Measurements from ENCODE around the gene SLC16A4.

SLC16A4 gene

GRCh38 chr1:110328274-110328673 is 62.6 kb downstream of the SLC16A4 start:
- no peak for DNase-seq (ENCODE audit: low spot score)

DNA sequence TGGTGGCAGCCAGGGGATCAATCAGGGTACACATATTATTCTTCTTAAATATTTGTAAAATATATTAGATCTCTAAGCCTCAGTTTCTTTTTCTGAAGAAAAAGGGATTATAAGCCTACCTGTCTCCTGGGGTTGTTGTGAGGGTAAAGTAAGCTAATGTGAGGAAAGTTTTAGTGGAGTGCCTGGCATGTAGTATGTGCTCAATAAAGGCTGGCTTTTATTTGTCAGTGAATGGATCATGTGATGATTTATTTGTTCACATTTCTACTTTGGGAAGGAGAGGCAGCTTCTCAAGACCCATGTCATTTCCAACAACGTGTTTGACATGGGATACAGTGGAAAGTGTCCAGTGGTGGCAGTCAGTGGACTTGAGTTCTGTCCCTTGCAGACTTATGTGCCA is 64.0 kb downstream of the SLC16A4 start:
- DNase-seq (ENCODE audit: low spot score) = no peak

- no peak for DNase-seq (ENCODE audit: low spot score)
Observed at GRCh38 chr1:110324667-110325066, 66.2 kb downstream of the SLC16A4 start.

DNA sequence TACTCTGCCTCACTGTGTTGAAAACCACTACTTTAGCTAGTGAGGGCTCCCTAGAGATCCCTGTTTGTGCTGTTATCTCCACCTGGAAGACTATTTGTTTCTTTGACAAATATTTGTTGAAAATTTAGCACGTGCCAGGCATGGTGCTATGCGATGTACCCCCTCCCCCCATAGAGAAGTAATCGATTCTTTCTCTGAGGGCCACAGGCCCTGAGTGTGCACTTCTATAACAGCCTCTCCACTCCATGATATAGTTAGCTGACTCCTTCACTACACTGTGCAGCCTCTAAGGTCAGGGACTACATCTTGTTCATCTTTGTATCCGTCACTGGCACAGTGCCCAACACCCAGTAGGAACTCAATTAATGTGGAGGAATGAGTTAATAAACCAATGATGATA is 69.0 kb downstream of the SLC16A4 start:
- DNase-seq (ENCODE audit: low spot score) = no peak

GRCh38 chr1:110321045-110321444 is 69.8 kb downstream of the SLC16A4 start:
- DNase-seq (ENCODE audit: low spot score) = no peak

GRCh38 chr1:110320168-110320518 is 70.7 kb downstream of the SLC16A4 start:
- DNase-seq (ENCODE audit: low spot score) = no peak

DNA sequence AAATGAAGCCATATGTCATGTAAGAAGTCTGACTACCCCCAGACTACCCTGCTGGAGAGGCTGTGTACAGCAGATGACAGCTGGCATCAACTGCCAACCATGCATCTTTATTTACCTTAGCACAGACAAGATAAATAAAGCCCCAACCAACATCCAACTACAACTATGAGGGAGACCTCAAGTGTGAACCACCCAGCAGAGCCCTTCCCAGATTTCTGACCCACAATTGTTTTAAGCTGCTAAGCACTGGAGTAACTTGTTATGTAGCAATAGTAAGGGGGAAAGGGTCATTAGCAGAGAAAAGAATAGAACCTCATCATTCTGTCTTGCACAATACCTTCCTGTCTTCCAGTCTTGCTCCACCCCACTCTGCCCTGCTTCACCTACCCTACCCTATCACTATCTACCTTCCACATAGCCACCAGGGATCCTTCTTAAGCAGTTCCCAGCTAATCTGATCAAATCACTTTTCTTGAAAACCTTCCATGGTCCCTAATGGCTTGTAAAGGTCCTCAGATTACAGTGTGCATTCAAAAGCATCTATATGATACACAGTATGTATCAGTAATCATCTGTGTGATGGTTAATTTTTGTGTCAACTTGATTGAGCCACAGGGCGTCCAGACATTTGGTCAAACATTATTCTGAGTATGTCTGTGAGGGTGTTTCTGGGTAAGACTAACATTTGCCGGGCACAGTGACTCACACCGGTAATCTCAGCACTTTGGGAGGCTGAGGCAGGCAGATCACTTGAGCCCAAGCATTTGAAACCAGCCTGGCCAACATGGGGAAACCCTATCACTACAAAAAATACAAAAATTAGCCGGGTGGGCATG is 71.3 kb downstream of the SLC16A4 start:
- DNase-seq (ENCODE audit: low spot score) = no peak

DNA sequence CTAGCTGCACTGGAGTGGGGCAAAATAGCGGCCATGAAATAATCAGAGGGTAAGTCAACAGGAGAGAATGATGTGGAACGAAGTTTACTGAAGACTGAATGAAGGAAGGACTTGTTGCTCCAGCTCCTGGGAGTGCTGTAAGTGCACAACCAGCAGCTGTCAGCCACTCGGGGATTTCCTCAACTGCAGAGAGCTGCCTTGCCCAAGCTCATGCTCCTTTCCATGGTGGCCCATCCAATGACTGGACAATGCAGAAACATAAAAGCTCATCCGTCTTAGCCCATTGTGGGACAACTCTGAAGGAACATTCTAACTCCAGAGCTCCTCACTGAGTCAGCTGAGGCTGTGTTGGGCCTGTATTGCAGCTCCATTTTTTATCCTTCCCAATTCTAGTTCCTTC is 72.8 kb downstream of the SLC16A4 start:
- no peak for DNase-seq (ENCODE audit: low spot score)

DNA sequence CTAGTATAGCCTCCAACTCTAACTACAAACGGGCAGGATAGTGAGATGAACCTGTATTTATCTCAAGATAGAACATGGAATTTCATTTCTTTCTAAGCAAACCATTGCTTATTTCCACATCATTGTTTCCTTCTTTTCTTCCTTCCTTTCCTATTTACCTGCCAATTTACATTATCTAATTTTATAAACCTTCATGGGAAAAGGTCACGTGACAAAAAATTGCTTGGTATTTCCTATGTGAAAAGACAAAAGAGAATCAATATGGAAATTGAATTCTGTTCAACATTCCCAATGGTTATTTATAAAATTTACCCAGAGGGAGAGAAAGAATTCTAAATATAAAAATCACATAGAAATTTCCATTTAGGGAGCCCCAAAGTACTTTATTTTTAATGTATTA is 74.1 kb downstream of the SLC16A4 start:
- DNase-seq (ENCODE audit: low spot score) = no peak
